DOHH2 (cell line): ENCODE data around the gene LIX1L.

Source experiments
- CTCF ChIP-seq: fragments of 200-600 bp; sonication (generic); IDR thresholded peaks from one replicate; pipeline ENCODE4 v1.5.1; 2014; ENCODE audit warnings: antibody characterized with exemption, mild to moderate bottlenecking, low read depth, low read length; ENCODE audit not compliant: poor library complexity, severe bottlenecking
- EZH2phosphoT487 ChIP-seq: fragments of 200-600 bp; sonication (generic); IDR thresholded peaks from 2 replicates; pipeline ENCODE4 v1.6.1; 2017; ENCODE audit warnings: borderline replicate concordance, mild to moderate bottlenecking, antibody characterized with exemption, low read length, moderate library complexity, mixed read lengths

- TF ChIP-seq CTCF, result no peak
- no peak for TF ChIP-seq EZH2phosphoT487
Observed at GRCh38 chr1:145997718-145998023, 39.9 kb upstream of the LIX1L start.
